ENCODE measurements around the gene CPA4. TPM values are rescaled to one million over a fixed set of nuclear protein-coding genes. Genes with fewer than 3 reads are reported as not detected.

The CPA4 gene
- total RNA-seq, 4 donors from 2014 or later: 44.4 to 107 (median 66.1) TPM

DNA sequence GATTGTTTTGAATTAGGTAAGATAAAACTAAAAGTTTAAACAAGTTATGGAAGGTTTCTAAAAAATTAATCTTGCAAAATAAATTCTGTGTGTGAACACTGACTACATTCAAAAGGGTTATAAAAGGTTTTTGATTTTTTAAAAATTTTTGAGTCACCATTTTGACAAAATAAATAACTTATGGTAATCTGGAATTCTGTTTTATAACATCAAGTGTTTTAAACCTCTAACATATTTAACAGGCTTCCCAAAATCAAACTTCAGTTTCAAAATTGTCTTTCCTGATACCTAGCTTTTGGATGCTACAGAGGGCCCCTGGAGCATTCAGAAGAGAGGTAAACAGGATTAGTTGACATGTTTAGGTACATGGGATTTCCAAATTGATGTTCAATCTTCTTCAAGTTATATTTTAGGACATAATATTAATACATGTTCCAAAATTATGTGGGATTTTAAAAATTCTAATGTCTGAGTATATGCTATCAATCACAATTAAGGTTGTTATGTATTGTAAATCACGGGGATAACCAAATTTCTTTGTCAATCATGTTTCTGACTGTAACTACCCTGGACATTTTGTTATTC is 34.4 kb upstream of the CPA4 start:
- 69 to 81% methylated on average over 1 of the region's 1 CpG for WGBS, 2 donors

GRCh38 chr7:130262448-130262847 is 30.5 kb upstream of the CPA4 start:
- WGBS, 2 donors: 54 to 83% methylated on average over 2 of the region's 2 CpGs
- intact Hi-C loops (cut with DNase I; ENCODE audit: low total_unique reads): no loop called here
- DNase-seq (ENCODE audit: low spot score in 2 of 2): no peak
- no peak overlapping the region for H3K4me3 ChIP-seq (ENCODE audit: low read depth, poor library complexity, severe bottlenecking)
- no peak for TF ChIP-seq POLR2A (IDR thresholded peaks at IDR 0.05)
- TF ChIP-seq CTCF (IDR thresholded peaks at IDR 0.05): no peak

More for the DNA sequence above, 34.4 kb upstream of the CPA4 start:
- intact Hi-C loops (cut with DNase I; ENCODE audit: low total_unique reads): no loop called here
- TF ChIP-seq CTCF (IDR thresholded peaks at IDR 0.05): no peak
- no peak for TF ChIP-seq POLR2A (IDR thresholded peaks at IDR 0.05)
- no peak overlapping the region for H3K4me3 ChIP-seq (ENCODE audit: low read depth, poor library complexity, severe bottlenecking)
- no peak for DNase-seq (ENCODE audit: low spot score in 2 of 2)

DNA sequence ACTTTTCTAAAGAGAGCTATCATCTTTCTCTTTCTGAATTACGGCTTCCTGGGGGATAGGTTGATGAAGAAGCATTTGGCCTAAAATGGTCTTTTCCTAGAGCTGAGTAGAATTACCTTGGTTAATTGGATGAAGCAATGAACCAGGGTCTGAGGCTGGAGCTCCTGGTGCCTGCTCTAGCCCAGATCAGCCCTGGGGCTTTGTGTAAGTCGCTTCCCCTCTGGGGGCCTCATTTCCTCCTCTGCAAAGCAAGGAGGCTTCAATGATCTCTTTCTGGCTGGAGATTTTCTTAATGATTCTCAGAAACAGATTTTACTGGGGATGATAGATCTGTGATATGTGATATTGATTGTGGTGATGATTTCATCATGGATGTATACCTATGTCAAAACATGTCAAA is 29.8 kb upstream of the CPA4 start:
- H3K4me3 ChIP-seq (ENCODE audit: low read depth, poor library complexity, severe bottlenecking): no peak overlapping the region
- TF ChIP-seq POLR2A (IDR thresholded peaks at IDR 0.05) (no peak), CTCF (IDR thresholded peaks at IDR 0.05) (no peak)
- intact Hi-C loops (cut with DNase I; ENCODE audit: low total_unique reads): no loop called here
- WGBS, 2 donors: 78 to 88% methylated on average over 2 of the region's 2 CpGs
- DNase-seq (ENCODE audit: low spot score in 2 of 2): no peak

DNA sequence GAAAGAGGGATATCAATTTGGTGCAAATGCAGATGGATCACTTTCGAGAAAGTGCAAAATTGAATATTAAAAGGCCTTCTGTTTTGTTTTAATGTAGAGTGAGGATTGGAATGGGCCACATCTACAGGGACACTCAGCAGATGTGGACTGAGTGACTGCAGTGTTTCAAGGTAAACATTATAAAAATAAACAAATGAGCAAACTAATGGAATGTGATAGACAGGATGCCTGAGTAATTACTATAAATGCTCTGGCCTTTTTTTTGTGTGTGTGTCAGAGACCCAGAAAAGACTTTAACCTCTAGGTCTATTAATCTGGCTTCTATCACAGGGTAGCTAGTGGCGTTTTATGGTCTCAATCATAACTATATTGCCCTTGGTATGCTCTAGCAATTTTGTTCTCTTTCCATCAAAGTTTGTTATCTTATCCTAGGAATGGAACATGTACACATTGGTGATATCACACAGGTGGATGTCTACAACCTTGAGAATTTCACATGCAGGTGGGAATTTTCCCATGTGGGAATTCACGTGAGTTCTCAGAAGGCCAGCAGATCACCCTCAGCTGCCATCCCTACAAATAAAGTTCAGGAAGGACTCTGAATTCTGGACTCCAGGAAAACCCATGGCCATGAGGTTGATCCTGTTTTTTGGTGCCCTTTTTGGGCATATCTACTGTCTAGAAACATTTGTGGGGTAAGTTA is 26.6 kb upstream of the CPA4 start, which contains the start of gene CPA2:
TSS of gene CPA2 (plus strand) at position 606 of the 703 bp plus-strand sequence. CDS start at position 625, 19 bp downstream.
- no peak within 1 kb of the TSS for H3K4me3 ChIP-seq (ENCODE audit: low read depth, poor library complexity, severe bottlenecking)
- TF ChIP-seq POLR2A (IDR thresholded peaks at IDR 0.05) (no peak), CTCF (IDR thresholded peaks at IDR 0.05) (no peak)
- WGBS, 2 donors: 92% methylated on average over 3 of the region's 3 CpGs
- intact Hi-C loops (cut with DNase I; ENCODE audit: low total_unique reads): no loop called here
- no peak for DNase-seq (ENCODE audit: low spot score in 2 of 2)

DNA sequence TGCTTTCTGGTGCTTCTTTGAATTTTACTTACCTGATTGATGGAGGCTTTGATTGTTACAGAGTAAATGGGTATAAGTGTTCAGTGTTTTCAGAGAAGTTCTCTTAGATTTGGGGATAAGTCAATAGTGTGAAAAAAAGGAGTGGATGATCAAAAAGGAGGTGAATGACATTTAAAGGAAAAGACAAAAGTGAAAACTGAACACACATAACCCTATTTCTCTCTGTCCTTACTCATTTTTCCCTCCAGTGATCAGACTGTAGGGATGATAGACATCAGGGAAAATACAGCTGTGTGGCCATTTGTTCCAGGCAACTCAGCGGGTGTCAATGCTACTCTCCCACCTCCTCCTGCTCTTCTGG is 26.0 kb upstream of the CPA4 start:
- TF ChIP-seq POLR2A (IDR thresholded peaks at IDR 0.05): no peak
- no peak for TF ChIP-seq CTCF (IDR thresholded peaks at IDR 0.05)
- H3K4me3 ChIP-seq (ENCODE audit: low read depth, poor library complexity, severe bottlenecking): no peak overlapping the region
- intact Hi-C loops (cut with DNase I; ENCODE audit: low total_unique reads): no loop called here
- WGBS, 2 donors: 93 to 100% methylated on average over 1 of the region's 1 CpG
- no peak for DNase-seq (ENCODE audit: low spot score in 2 of 2)

All from lower leg skin (tissue), 4 donors.